Measurements from ENCODE around the gene INPP4B.

The INPP4B gene

GRCh38 chr4:142326181-142326580 lies 519.9 kb downstream of the INPP4B start:
- no peak for TF ChIP-seq JUND (IDR thresholded peaks at IDR 0.05; ENCODE audit: low read depth)
- DNase-seq (ENCODE audit: low read depth in 1 of 2, low spot score in 1 of 2): no peak
- in situ Hi-C loops (cut with HindIII; ENCODE audit: low pct_unique_long_range_greater_than_20kb, low sequenced_read_pairs): no loop called here

- no peak for TF ChIP-seq JUND (IDR thresholded peaks at IDR 0.05; ENCODE audit: low read depth)
- no peak for DNase-seq (ENCODE audit: low read depth in 1 of 2, low spot score in 1 of 2)
- in situ Hi-C loops (cut with HindIII; ENCODE audit: low pct_unique_long_range_greater_than_20kb, low sequenced_read_pairs): no loop called here
These were observed 521.5 kb downstream of the INPP4B start for GRCh38 chr4:142324572-142324971.

DNA sequence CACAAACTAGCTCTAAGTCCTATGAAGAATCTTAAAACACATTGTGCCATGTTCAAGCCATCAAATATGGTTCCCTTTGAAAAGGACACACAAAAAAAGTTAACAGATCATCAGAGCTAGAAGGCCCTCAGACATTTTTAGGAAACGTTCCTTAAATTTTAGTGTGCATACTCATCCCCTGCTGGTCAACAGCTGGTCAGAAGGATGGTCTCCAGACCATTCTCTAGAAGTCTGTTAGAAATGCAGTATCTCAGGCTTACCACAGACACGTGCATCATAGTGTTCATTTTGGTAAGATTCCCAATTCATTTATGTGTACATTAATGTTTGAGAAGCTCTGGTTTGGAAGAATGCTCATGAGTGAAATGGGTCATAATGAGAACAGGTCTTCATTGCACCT lies 523.1 kb downstream of the INPP4B start:
- in situ Hi-C loops (cut with HindIII; ENCODE audit: low pct_unique_long_range_greater_than_20kb, low sequenced_read_pairs): no loop called here
- DNase-seq (ENCODE audit: low read depth in 1 of 2, low spot score in 1 of 2): no peak
- no peak for TF ChIP-seq JUND (IDR thresholded peaks at IDR 0.05; ENCODE audit: low read depth)

- in situ Hi-C loops (cut with HindIII; ENCODE audit: low pct_unique_long_range_greater_than_20kb, low sequenced_read_pairs): no loop called here
- TF ChIP-seq JUND (IDR thresholded peaks at IDR 0.05; ENCODE audit: low read depth): no peak
- DNase-seq (ENCODE audit: low read depth in 1 of 2, low spot score in 1 of 2): no peak
These were observed 527.8 kb downstream of the INPP4B start for GRCh38 chr4:142318280-142318679.

- in situ Hi-C loops (cut with HindIII; ENCODE audit: low pct_unique_long_range_greater_than_20kb, low sequenced_read_pairs): no loop called here
These were observed 529.2 kb downstream of the INPP4B start for GRCh38 chr4:142316913-142317312.

GRCh38 chr4:142316025-142316424 lies 530.1 kb downstream of the INPP4B start:
- in situ Hi-C loops (cut with HindIII; ENCODE audit: low pct_unique_long_range_greater_than_20kb, low sequenced_read_pairs): no loop called here
- TF ChIP-seq JUND (IDR thresholded peaks at IDR 0.05; ENCODE audit: low read depth): no peak
- no peak for DNase-seq (ENCODE audit: low read depth in 1 of 2, low spot score in 1 of 2)

More at GRCh38 chr4:142316913-142317312, 529.2 kb downstream of the INPP4B start:
- DNase-seq (ENCODE audit: low read depth in 1 of 2, low spot score in 1 of 2): no peak
- no peak for TF ChIP-seq JUND (IDR thresholded peaks at IDR 0.05; ENCODE audit: low read depth)

DNA sequence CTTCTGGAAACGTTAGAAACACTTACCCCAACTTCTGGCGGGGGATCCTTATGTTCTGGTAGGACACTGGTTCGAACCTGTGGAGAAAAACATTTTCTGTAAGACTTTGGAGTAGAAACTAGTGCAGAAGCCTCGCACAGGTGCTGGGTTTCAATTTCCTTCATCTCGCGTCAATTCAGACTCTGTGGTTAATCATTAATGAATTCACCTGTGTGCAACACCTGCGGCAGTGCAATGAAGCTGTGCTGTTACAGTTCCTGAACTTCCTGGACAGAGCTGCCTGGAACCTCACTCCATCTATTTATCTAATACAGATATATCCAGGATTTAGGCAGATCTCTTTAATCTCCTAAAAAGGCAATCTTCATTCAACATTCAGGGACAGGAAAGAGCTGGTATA lies 531.4 kb downstream of the INPP4B start:
- no peak for DNase-seq (ENCODE audit: low read depth in 1 of 2, low spot score in 1 of 2)
- no peak for TF ChIP-seq JUND (IDR thresholded peaks at IDR 0.05; ENCODE audit: low read depth)
- in situ Hi-C loops (cut with HindIII; ENCODE audit: low pct_unique_long_range_greater_than_20kb, low sequenced_read_pairs): no loop called here

- peak in 1 of 2 experiments; percentile 35 for DNase-seq (ENCODE audit: low read depth in 1 of 2, low spot score in 1 of 2)
- TF ChIP-seq JUND (IDR thresholded peaks at IDR 0.05; ENCODE audit: low read depth): no peak
- in situ Hi-C loops (cut with HindIII; ENCODE audit: low pct_unique_long_range_greater_than_20kb, low sequenced_read_pairs): no loop called here
These were observed 531.9 kb downstream of the INPP4B start for GRCh38 chr4:142314247-142314646.

- no peak for TF ChIP-seq JUND (IDR thresholded peaks at IDR 0.05; ENCODE audit: low read depth)
- in situ Hi-C loops (cut with HindIII; ENCODE audit: low pct_unique_long_range_greater_than_20kb, low sequenced_read_pairs): no loop called here
- no peak for DNase-seq (ENCODE audit: low read depth in 1 of 2, low spot score in 1 of 2)
These were observed 533.7 kb downstream of the INPP4B start for GRCh38 chr4:142312391-142312790.

- no peak for TF ChIP-seq JUND (IDR thresholded peaks at IDR 0.05; ENCODE audit: low read depth)
- in situ Hi-C loops (cut with HindIII; ENCODE audit: low pct_unique_long_range_greater_than_20kb, low sequenced_read_pairs): no loop called here
- DNase-seq (ENCODE audit: low read depth in 1 of 2, low spot score in 1 of 2): no peak
These were observed 534.2 kb downstream of the INPP4B start for GRCh38 chr4:142311916-142312315.

DNA sequence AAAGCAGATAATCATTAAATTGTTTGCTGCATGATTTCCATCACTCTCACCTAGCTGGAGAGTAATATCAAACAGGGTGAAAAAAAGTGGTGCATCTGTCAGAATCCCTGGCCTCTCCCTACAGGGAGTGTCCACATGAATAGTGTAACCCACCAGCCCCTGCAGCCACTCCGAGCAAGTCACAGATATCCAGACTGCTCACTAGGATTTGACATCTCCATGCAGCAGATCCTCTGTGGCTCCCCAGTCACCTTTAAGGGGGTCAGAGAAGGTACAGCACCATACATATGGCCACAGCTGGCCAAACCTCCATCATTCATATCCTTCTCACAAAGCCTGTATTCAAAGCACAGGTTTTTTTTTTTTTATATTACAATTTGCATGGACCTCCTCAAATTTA lies 536.3 kb downstream of the INPP4B start:
- TF ChIP-seq JUND (IDR thresholded peaks at IDR 0.05; ENCODE audit: low read depth): no peak
- in situ Hi-C loops (cut with HindIII; ENCODE audit: low pct_unique_long_range_greater_than_20kb, low sequenced_read_pairs): no loop called here
- DNase-seq (ENCODE audit: low read depth in 1 of 2, low spot score in 1 of 2): no peak

DNA sequence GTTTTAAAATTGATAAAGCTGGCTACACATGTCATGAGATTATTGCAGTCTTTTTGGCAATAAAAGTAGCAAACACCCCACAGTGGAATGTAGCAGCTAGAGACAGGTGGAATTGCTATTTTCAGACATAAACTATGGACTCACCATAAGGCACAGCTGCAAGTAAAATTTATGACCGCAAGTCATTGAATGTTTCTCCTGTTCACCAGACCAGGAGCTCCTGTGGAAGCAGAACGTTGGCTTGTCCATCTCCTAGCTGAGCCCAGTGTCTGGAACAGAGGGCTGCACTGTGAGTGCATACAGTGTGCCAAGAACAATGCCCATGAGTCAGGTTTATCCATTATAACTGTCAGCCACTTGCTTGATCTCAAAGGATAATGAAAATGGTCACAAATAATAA lies 538.2 kb downstream of the INPP4B start:
- no peak for TF ChIP-seq JUND (IDR thresholded peaks at IDR 0.05; ENCODE audit: low read depth)
- in situ Hi-C loops (cut with HindIII; ENCODE audit: low pct_unique_long_range_greater_than_20kb, low sequenced_read_pairs): no loop called here
- no peak for DNase-seq (ENCODE audit: low read depth in 1 of 2, low spot score in 1 of 2)

DNA sequence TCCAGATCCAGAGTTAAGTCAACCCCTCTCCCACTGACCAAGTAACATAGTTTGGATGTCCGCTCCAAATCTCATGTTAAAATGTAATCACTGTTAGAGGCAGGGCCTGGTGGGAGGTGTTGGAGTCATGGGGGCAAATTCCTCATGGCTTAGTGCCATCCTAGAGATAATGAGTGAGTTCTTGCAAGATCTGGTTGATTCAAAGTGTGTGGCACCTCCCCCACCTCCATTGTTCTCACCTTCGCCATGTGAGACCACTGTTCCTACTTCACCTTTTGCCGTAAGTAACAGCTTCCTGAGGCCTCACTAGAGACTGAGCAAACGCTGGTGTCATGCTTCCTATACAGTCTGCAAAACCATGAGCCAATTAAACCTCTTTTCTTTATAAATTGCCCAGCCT lies 548.8 kb downstream of the INPP4B start:
- TF ChIP-seq JUND (IDR thresholded peaks at IDR 0.05; ENCODE audit: low read depth): no peak
- in situ Hi-C loops (cut with HindIII; ENCODE audit: low pct_unique_long_range_greater_than_20kb, low sequenced_read_pairs): no loop called here
- DNase-seq (ENCODE audit: low read depth in 1 of 2, low spot score in 1 of 2): no peak

- in situ Hi-C loops (cut with HindIII; ENCODE audit: low pct_unique_long_range_greater_than_20kb, low sequenced_read_pairs): no loop called here
- no peak for DNase-seq (ENCODE audit: low read depth in 1 of 2, low spot score in 1 of 2)
- no peak for TF ChIP-seq JUND (IDR thresholded peaks at IDR 0.05; ENCODE audit: low read depth)
These were observed 552.6 kb downstream of the INPP4B start for GRCh38 chr4:142293536-142293935.

All from T47D (cell line).